KMS-11 (cell line): ENCODE results near the gene ZNF618.

ENCODE experiments used
- H2AFZ ChIP-seq: fragments of 200-600 bp; sonication (generic); 2 replicates; pipeline ENCODE4 v1.6.1; 2016; ENCODE audit warnings: antibody characterized with exemption, mixed run types, low read depth
- H3K27ac ChIP-seq: fragments of 200-600 bp; sonication (generic); 2 replicates; pipeline ENCODE4 v1.6.1; 2016; ENCODE audit warnings: mild to moderate bottlenecking, mixed run types
- H3K27me3 ChIP-seq: fragments of 200-600 bp; sonication (generic); 2 replicates; pipeline ENCODE4 v1.6.1; 2017; ENCODE audit warnings: mild to moderate bottlenecking, low read depth, mixed run types, moderate library complexity; ENCODE audit not compliant: insufficient read depth
- H3K36me3 ChIP-seq: fragments of 200-600 bp; sonication (generic); 2 replicates; pipeline ENCODE4 v1.6.1; 2017; ENCODE audit warnings: mild to moderate bottlenecking, mixed run types; ENCODE audit not compliant: insufficient read depth
- H3K4me1 ChIP-seq: fragments of 200-600 bp; sonication (generic); 2 replicates; pipeline ENCODE4 v1.6.1; 2016; ENCODE audit warnings: mild to moderate bottlenecking, low read depth, mixed run types; ENCODE audit not compliant: poor library complexity, severe bottlenecking
- H3K4me2 ChIP-seq: fragments of 200-600 bp; sonication (generic); 2 replicates; pipeline ENCODE4 v1.7.0; 2016; ENCODE audit warnings: mild to moderate bottlenecking, mixed run types
- H3K4me3 ChIP-seq: fragments of 200-600 bp; sonication (generic); IDR thresholded peaks from 2 replicates; pipeline ENCODE4 v1.6.1; 2017; ENCODE audit warnings: low read depth, low read length, mixed read lengths; ENCODE audit not compliant: insufficient read depth
- H3K79me2 ChIP-seq: fragments of 200-600 bp; sonication (generic); 2 replicates; pipeline ENCODE4 v1.6.1; 2016; ENCODE audit warnings: low read depth, mixed run types; ENCODE audit not compliant: insufficient read depth
- H3K9ac ChIP-seq: fragments of 200-600 bp; sonication (generic); 2 replicates; pipeline ENCODE4 v1.6.1; 2016; ENCODE audit warnings: mild to moderate bottlenecking, mixed run types
- H4K20me1 ChIP-seq: fragments of 200-600 bp; sonication (generic); 2 replicates; pipeline ENCODE4 v1.6.1; 2016; ENCODE audit warnings: mild to moderate bottlenecking, mixed run types; ENCODE audit not compliant: insufficient read depth
- CTCF ChIP-seq: fragments of 200-600 bp; sonication (generic); conservative IDR thresholded peaks from 2 replicates; pipeline ENCODE4 v1.6.1; 2017; ENCODE audit warnings: low read depth, mild to moderate bottlenecking, antibody characterized with exemption, low read length, moderate library complexity, mixed read lengths

Gene ZNF618

GRCh38 chr9:113927277-113927676, 51.2 kb downstream of the ZNF618 start:
- H3K4me2 ChIP-seq = no peak overlapping the region
- no peak for TF ChIP-seq CTCF
- H3K4me1 ChIP-seq = peaks cover 4% of the 10 kb centered on the region
- no peaks in the 10 kb centered on the region for H3K27me3 ChIP-seq
- H2AFZ ChIP-seq = no peak overlapping the region
- H3K9ac ChIP-seq = no peak overlapping the region
- no peak overlapping the region for H3K27ac ChIP-seq
- H4K20me1 ChIP-seq = no peaks in the 10 kb centered on the region
- no peak overlapping the region for H3K4me3 ChIP-seq
- H3K36me3 ChIP-seq = no peaks in the 10 kb centered on the region
- no peaks in the 10 kb centered on the region for H3K79me2 ChIP-seq

GRCh38 chr9:113928269-113928668, 52.2 kb downstream of the ZNF618 start:
- Histone ChIP-seq H3K4me2 (no peak overlapping the region), H3K9ac (no peak overlapping the region), H3K4me3 (no peak overlapping the region), H3K27ac (no peak overlapping the region), H4K20me1 (no peaks in the 10 kb centered on the region), H3K4me1 (no peaks in the 10 kb centered on the region), H3K79me2 (no peaks in the 10 kb centered on the region), H3K36me3 (no peaks in the 10 kb centered on the region), H2AFZ (no peak overlapping the region), H3K27me3 (no peaks in the 10 kb centered on the region)
- no peak for TF ChIP-seq CTCF

- H3K36me3 ChIP-seq = no peaks in the 10 kb centered on the region
- H3K4me2 ChIP-seq = no peak overlapping the region
- no peak for TF ChIP-seq CTCF
- H3K27me3 ChIP-seq = no peaks in the 10 kb centered on the region
- no peak overlapping the region for H3K4me3 ChIP-seq
- H2AFZ ChIP-seq = no peak overlapping the region
- H3K79me2 ChIP-seq = no peaks in the 10 kb centered on the region
- H4K20me1 ChIP-seq = no peaks in the 10 kb centered on the region
- no peak overlapping the region for H3K9ac ChIP-seq
- H3K27ac ChIP-seq = no peak overlapping the region
- no peaks in the 10 kb centered on the region for H3K4me1 ChIP-seq
Measured at GRCh38 chr9:113929634-113930389, 53.7 kb downstream of the ZNF618 start.

GRCh38 chr9:113930390-113930783, 54.3 kb downstream of the ZNF618 start:
- no peak overlapping the region for H3K4me2 ChIP-seq
- H3K4me1 ChIP-seq = no peaks in the 10 kb centered on the region
- no peak overlapping the region for H3K4me3 ChIP-seq
- H3K79me2 ChIP-seq = no peaks in the 10 kb centered on the region
- H4K20me1 ChIP-seq = no peaks in the 10 kb centered on the region
- H3K9ac ChIP-seq = no peak overlapping the region
- no peaks in the 10 kb centered on the region for H3K36me3 ChIP-seq
- TF ChIP-seq CTCF = no peak
- no peak overlapping the region for H3K27ac ChIP-seq
- no peak overlapping the region for H2AFZ ChIP-seq
- H3K27me3 ChIP-seq = no peaks in the 10 kb centered on the region
